HepG2 (cell line): ENCODE measurements around the gene RABEP1. TPM values are rescaled to one million over a fixed set of nuclear protein-coding genes. Genes with fewer than 3 reads are reported as not detected.

Experiments used
- AGO1 ChIP-seq: fragments of 200-400 bp; formaldehyde crosslinking; IDR thresholded peaks from 2 replicates; pipeline ENCODE4 v1.6.1; 2017; ENCODE audit warnings: mild to moderate bottlenecking, low read depth, low read length, moderate library complexity; ENCODE audit not compliant: poor library complexity, severe bottlenecking
- KLF11 ChIP-seq: IDR thresholded peaks from 2 replicates; pipeline ENCODE4 v1.6.1; 2016; ENCODE audit warnings: missing compliant biosample characterization
- NR3C1 ChIP-seq: sonication (generic); formaldehyde crosslinking; IDR thresholded peaks from 2 replicates; pipeline ENCODE4 v1.4.0; 2020; ENCODE audit warnings: missing genetic modification reagents
- POGZ ChIP-seq: sonication (generic); formaldehyde crosslinking; IDR thresholded peaks from 2 replicates; pipeline ENCODE4 v1.4.0; 2020; ENCODE audit warnings: mild to moderate bottlenecking, missing genetic modification reagents
- ZBTB21 ChIP-seq: sonication (generic); formaldehyde crosslinking; IDR thresholded peaks from 2 replicates; pipeline ENCODE4 v1.4.0; 2020; ENCODE audit warnings: missing genetic modification reagents
- ZBTB38 ChIP-seq: sonication (generic); formaldehyde crosslinking; IDR thresholded peaks from 2 replicates; pipeline ENCODE4 v1.5.1; 2020; ENCODE audit warnings: mild to moderate bottlenecking, missing genetic modification reagents
- ZHX2 ChIP-seq, 2 experiments: sonication (generic) in 1 of 2; formaldehyde crosslinking in 1 of 2; IDR thresholded peaks; 2 replicates each; pipeline versions ENCODE4 v1.6.1 to v1.9.0; 2014 to 2022; ENCODE audit warnings: antibody characterized with exemption in 1 of 2, borderline replicate concordance in 1 of 2, inconsistent platforms in 1 of 2, low read depth in 1 of 2, missing genetic modification reagents in 1 of 2
- ZNF124 ChIP-seq: sonication (generic); formaldehyde crosslinking; IDR thresholded peaks from 2 replicates; pipeline ENCODE4 v1.4.0; 2020; ENCODE audit warnings: missing genetic modification reagents
- ZNF407 ChIP-seq: sonication (generic); formaldehyde crosslinking; IDR thresholded peaks from one replicate; pipeline ENCODE4 v1.5.1; 2020; ENCODE audit warnings: mild to moderate bottlenecking, missing genetic modification reagents; ENCODE audit errors: not compliant biosample characterization
- ZNF431 ChIP-seq: sonication (generic); formaldehyde crosslinking; IDR thresholded peaks from 2 replicates; pipeline ENCODE4 v1.9.0; 2022; ENCODE audit warnings: missing genetic modification reagents, low read depth, mild to moderate bottlenecking, borderline replicate concordance
- ZSCAN20 ChIP-seq: sonication (generic); formaldehyde crosslinking; IDR thresholded peaks from 2 replicates; pipeline ENCODE4 v1.4.0; 2020; ENCODE audit warnings: missing genetic modification reagents, mild to moderate bottlenecking, borderline replicate concordance
- polyA plus RNA-seq, 8 experiments: library from polyadenylated mRNA; depleted of rRNA in 3 of 8; stranded (reverse) in 7 of 8; unstranded in 1 of 8; fragments of >200 nt; fragmentation: Illumina TruSeq in 4 of 8; extraction: Trizol in 4 of 8; gene quantifications; 2 replicates each; pipeline versions ENCODE4 v1.2.1 to v1.2.3, GENCODE V29; 2011 to 2016; ENCODE audit warnings: low read depth in 4 of 8, missing spikeins in 1 of 8, mixed read lengths in 1 of 8; ENCODE audit not compliant: insufficient read depth in 1 of 8
- total RNA-seq, 5 experiments: library from RNA; depleted of rRNA; stranded (reverse); fragments of >200 nt; fragmentation: Illumina TruSeq; extraction: Trizol; gene quantifications; 2 replicates each; pipeline ENCODE4 v1.2.3, GENCODE V29; 2016; ENCODE audit warnings: low read depth in 1 of 5

The RABEP1 gene
- total and polyA plus RNA-seq, 2 of the 13 experiments (the other 11 are each of a cell fraction or from before 2014, with no cell fraction given), result 13.7 to 41.5 TPM

- TF ChIP-seq ZNF407, result no peak
- TF ChIP-seq ZBTB21 (CRISPR knock-in tag), result no peak
- no peak for TF ChIP-seq ZNF431 (CRISPR knock-in tag)
- no peak for TF ChIP-seq POGZ (CRISPR knock-in tag)
- peak; percentile 43 for TF ChIP-seq ZBTB38
- TF ChIP-seq KLF11 (CRISPR knock-in tag), result no peak
- TF ChIP-seq ZNF124 (CRISPR knock-in tag), result no peak
- TF ChIP-seq ZSCAN20 (CRISPR knock-in tag), result no peak
- no peak for TF ChIP-seq NR3C1 (CRISPR knock-in tag)
- TF ChIP-seq ZHX2 (IDR thresholded peaks at IDR 0.05; ENCODE audit: low read depth), result no peak; the same call in 1 of the 2 replicates
- TF ChIP-seq ZHX2 (CRISPR knock-in tag; IDR thresholded peaks at IDR 0.05; ENCODE audit: borderline replicate concordance), result no peak
- no peak for TF ChIP-seq AGO1
These were observed 137.4 kb downstream of the RABEP1 start, which contains the start of gene NUP88 (continued) for GRCh38 chr17:5419356-5419958.
